Mesodermal cell (in vitro differentiated cells): ENCODE measurements around the gene CLHC1.
A peak's percentile ranks its signal among the peaks of the same experiment; 100 is the strongest.
"Not testable (repeated sequence)": the region's sequence is repeated elsewhere in the genome, so short reads cannot be mapped to it uniquely, and the experiment has no call there.

ENCODE experiments used
- H3K27ac ChIP-seq: 2 replicates; pipeline ENCODE4 v1.7.0; 2013; ENCODE audit warnings: mild to moderate bottlenecking, low read depth, low read length, moderate library complexity; ENCODE audit not compliant: severe bottlenecking
- H3K36me3 ChIP-seq: 2 replicates; pipeline ENCODE4 v1.7.1; 2013; ENCODE audit warnings: mild to moderate bottlenecking, low read length, moderate library complexity; ENCODE audit not compliant: control insufficient read depth, insufficient read depth
- H3K4me1 ChIP-seq: one replicate; pipeline ENCODE4 v1.7.1; 2013; ENCODE audit warnings: mild to moderate bottlenecking, low read length; ENCODE audit not compliant: insufficient read depth, control insufficient read depth, poor library complexity, severe bottlenecking
- H3K4me3 ChIP-seq: 2 replicates; pipeline ENCODE4 v1.7.0; 2013; ENCODE audit warnings: low read length, control low read depth, mild to moderate bottlenecking; ENCODE audit not compliant: insufficient read depth, poor library complexity, severe bottlenecking; ENCODE audit errors: extremely low read depth
- H3K9me3 ChIP-seq: 2 replicates; pipeline ENCODE4 v1.7.1; 2013; ENCODE audit warnings: mild to moderate bottlenecking, low read length, moderate library complexity; ENCODE audit not compliant: control insufficient read depth
- WGBS, 2 experiments: methylation state at CpG; one replicate each; pipeline ENCODE4 v1.1.5; 2013; ENCODE audit warnings: missing lambda C conversion rate in 2 of 2; ENCODE audit not compliant: insufficient coverage in 2 of 2; 5-methylcytosine and 5-hydroxymethylcytosine counted together

The CLHC1 gene

GRCh38 chr2:55231546-55232083, 478 bp downstream of the CLHC1 start:
- Histone ChIP-seq H3K9me3 (no peaks in the 10 kb centered on the region), H3K4me1 (peaks cover 22% of the 10 kb centered on the region), H3K36me3 (peaks cover 46% of the 10 kb centered on the region), H3K27ac (peak overlapping the region; percentile 95), H3K4me3 (peak overlapping the region; percentile 99)
- WGBS, 2 experiments: 8 to 9% methylated on average over 8 to 10 of the region's 13 CpGs

- Histone ChIP-seq H3K9me3 (no peaks in the 10 kb centered on the region), H3K36me3 (peaks cover 38% of the 10 kb centered on the region), H3K4me3 (no peak overlapping the region), H3K27ac (no peak overlapping the region), H3K4me1 (peaks cover 20% of the 10 kb centered on the region)
- 98 to 100% methylated on average over 3 of the region's 3 CpGs for WGBS, 2 experiments
These were observed 1.5 kb downstream of the CLHC1 start for GRCh38 chr2:55230551-55230950.

- 97 to 100% methylated on average over 2 of the region's 2 CpGs for WGBS, 2 experiments
- H3K4me1 ChIP-seq: peaks cover 11% of the 10 kb centered on the region
- H3K4me3 ChIP-seq: no peak overlapping the region
- no peaks in the 10 kb centered on the region for H3K9me3 ChIP-seq
- peaks cover 26% of the 10 kb centered on the region for H3K36me3 ChIP-seq
- H3K27ac ChIP-seq: no peak overlapping the region
These were observed 2.9 kb downstream of the CLHC1 start for GRCh38 chr2:55229221-55229620.

- H3K36me3 ChIP-seq: peaks cover 22% of the 10 kb centered on the region
- peaks cover 7% of the 10 kb centered on the region for H3K4me1 ChIP-seq
- H3K27ac ChIP-seq: no peak overlapping the region
- no peak overlapping the region for H3K4me3 ChIP-seq
- H3K9me3 ChIP-seq: no peaks in the 10 kb centered on the region
These were observed 3.9 kb downstream of the CLHC1 start for GRCh38 chr2:55228226-55228563.

GRCh38 chr2:55227437-55228225, 4.5 kb downstream of the CLHC1 start:
- not testable (repeated sequence) for H3K4me1 ChIP-seq, H3K9me3 ChIP-seq, H3K27ac ChIP-seq, H3K4me3 ChIP-seq
- WGBS, 2 experiments: 100% methylated on average over 4 of the region's 7 CpGs
- peaks cover 22% of the 10 kb centered on the region for H3K36me3 ChIP-seq

GRCh38 chr2:55225481-55226020, 6.5 kb downstream of the CLHC1 start:
- Histone ChIP-seq H3K9me3 (no peaks in the 10 kb centered on the region), H3K36me3 (peaks cover 30% of the 10 kb centered on the region), H3K4me1 (peaks cover 7% of the 10 kb centered on the region), H3K27ac (no peak overlapping the region), H3K4me3 (no peak overlapping the region)
- WGBS, 2 experiments: 88 to 92% methylated on average over 17 to 19 of the region's 19 CpGs

GRCh38 chr2:55224761-55225261, 7.3 kb downstream of the CLHC1 start:
- no peak overlapping the region for H3K27ac ChIP-seq
- WGBS, 2 experiments: 90 to 91% methylated on average over 17 to 19 of the region's 19 CpGs
- H3K4me3 ChIP-seq: no peak overlapping the region
- H3K36me3 ChIP-seq: peaks cover 31% of the 10 kb centered on the region
- peaks cover 7% of the 10 kb centered on the region for H3K4me1 ChIP-seq
- no peaks in the 10 kb centered on the region for H3K9me3 ChIP-seq

GRCh38 chr2:55223958-55224760, 7.9 kb downstream of the CLHC1 start:
- WGBS, 2 experiments: 95 to 96% methylated on average over 23 to 25 of the region's 25 CpGs
- no peak overlapping the region for H3K27ac ChIP-seq

GRCh38 chr2:55213822-55214221, 18.3 kb downstream of the CLHC1 start:
- Histone ChIP-seq H3K27ac (no peak overlapping the region), H3K4me1 (no peaks in the 10 kb centered on the region), H3K9me3 (no peaks in the 10 kb centered on the region), H3K36me3 (peaks cover 12% of the 10 kb centered on the region), H3K4me3 (no peak overlapping the region)

More at GRCh38 chr2:55223958-55224760, 7.9 kb downstream of the CLHC1 start:
- H3K4me3 ChIP-seq: no peak overlapping the region
- H3K9me3 ChIP-seq: no peaks in the 10 kb centered on the region
- H3K36me3 ChIP-seq: peaks cover 26% of the 10 kb centered on the region
- peaks cover 7% of the 10 kb centered on the region for H3K4me1 ChIP-seq

- Histone ChIP-seq H3K4me3 (no peak overlapping the region), H3K36me3 (peaks cover 38% of the 10 kb centered on the region), H3K27ac (no peak overlapping the region), H3K4me1 (no peaks in the 10 kb centered on the region), H3K9me3 (no peaks in the 10 kb centered on the region)
- WGBS, 2 experiments: no CpG with 5 or more reads among the region's 2 CpGs
These were observed 27.1 kb downstream of the CLHC1 start for GRCh38 chr2:55204950-55205349.
